IMR-90 (cell line): ENCODE data around the gene RB1.

Experiments
- BHLHE40 ChIP-seq: fragments of 150-350 bp; IDR thresholded peaks from 2 replicates; pipeline ENCODE4 v1.6.1; 2016; ENCODE audit warnings: mild to moderate bottlenecking, low read depth, low read length
- ELK1 ChIP-seq: fragments of 150-350 bp; IDR thresholded peaks from 2 replicates; pipeline ENCODE4 v1.6.1; 2016; ENCODE audit warnings: low read depth, mild to moderate bottlenecking, low read length, moderate library complexity, borderline replicate concordance
- RCOR1 ChIP-seq: IDR thresholded peaks from 2 replicates; pipeline ENCODE4 v1.6.1; 2012; ENCODE audit warnings: mild to moderate bottlenecking, low read length, improper control_type of control experiment; ENCODE audit not compliant: insufficient replicate concordance
- RFX5 ChIP-seq: IDR thresholded peaks from 2 replicates; pipeline ENCODE4 v1.8.0; 2012; ENCODE audit warnings: low read depth, mild to moderate bottlenecking, low read length, moderate library complexity
- SMC3 ChIP-seq: fragments of 150-350 bp; IDR thresholded peaks from 2 replicates; pipeline ENCODE4 v1.6.1; 2016; ENCODE audit warnings: low read depth, mild to moderate bottlenecking, antibody characterized with exemption, low read length, moderate library complexity
- TF ChIP-seq, protein P1 (sequence below): conservative IDR thresholded peaks from 2 replicates; pipeline ENCODE4 v1.5.1; 2012; ENCODE audit warnings: mild to moderate bottlenecking, low read depth, low read length, improper control_type of control experiment
- TF ChIP-seq, protein P2 (sequence below): fragments of 150-350 bp; IDR thresholded peaks from 2 replicates; pipeline ENCODE4 v1.6.1; 2017; ENCODE audit warnings: mild to moderate bottlenecking, antibody characterized with exemption, low read length, low read depth

DNA sequence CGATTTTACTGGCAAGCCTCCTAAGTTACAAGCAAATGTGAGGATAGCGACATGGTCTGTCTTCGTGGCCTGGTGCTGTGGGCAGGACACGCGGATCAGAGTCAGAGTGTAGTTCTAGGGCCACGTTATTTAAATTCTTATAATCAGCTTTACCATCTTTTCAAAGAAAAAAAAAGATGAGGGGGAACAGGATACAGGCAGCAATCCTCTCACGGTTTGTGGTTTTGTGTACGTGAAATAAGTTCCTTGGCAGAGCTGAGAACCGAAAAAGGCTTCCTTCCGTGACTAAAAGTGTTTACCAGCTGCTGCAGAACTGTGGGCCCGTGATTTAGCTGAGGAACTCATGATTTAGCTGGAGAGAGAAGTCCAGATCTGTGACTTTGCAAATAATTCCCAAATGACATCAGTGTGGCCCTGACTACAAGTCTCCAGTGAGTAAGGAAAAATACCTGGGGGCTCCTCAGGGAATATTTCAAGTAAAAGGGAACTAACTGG lies 202.1 kb downstream of the RB1 start:
- TF ChIP-seq BHLHE40 (no peak), RCOR1 (no peak), ELK1 (no peak), SMC3 (no peak), RFX5 (no peak)
- TF ChIP-seq, protein P1, sequence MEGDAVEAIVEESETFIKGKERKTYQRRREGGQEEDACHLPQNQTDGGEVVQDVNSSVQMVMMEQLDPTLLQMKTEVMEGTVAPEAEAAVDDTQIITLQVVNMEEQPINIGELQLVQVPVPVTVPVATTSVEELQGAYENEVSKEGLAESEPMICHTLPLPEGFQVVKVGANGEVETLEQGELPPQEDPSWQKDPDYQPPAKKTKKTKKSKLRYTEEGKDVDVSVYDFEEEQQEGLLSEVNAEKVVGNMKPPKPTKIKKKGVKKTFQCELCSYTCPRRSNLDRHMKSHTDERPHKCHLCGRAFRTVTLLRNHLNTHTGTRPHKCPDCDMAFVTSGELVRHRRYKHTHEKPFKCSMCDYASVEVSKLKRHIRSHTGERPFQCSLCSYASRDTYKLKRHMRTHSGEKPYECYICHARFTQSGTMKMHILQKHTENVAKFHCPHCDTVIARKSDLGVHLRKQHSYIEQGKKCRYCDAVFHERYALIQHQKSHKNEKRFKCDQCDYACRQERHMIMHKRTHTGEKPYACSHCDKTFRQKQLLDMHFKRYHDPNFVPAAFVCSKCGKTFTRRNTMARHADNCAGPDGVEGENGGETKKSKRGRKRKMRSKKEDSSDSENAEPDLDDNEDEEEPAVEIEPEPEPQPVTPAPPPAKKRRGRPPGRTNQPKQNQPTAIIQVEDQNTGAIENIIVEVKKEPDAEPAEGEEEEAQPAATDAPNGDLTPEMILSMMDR, result no peak
- TF ChIP-seq, protein P2, sequence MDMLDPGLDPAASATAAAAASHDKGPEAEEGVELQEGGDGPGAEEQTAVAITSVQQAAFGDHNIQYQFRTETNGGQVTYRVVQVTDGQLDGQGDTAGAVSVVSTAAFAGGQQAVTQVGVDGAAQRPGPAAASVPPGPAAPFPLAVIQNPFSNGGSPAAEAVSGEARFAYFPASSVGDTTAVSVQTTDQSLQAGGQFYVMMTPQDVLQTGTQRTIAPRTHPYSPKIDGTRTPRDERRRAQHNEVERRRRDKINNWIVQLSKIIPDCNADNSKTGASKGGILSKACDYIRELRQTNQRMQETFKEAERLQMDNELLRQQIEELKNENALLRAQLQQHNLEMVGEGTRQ, result no peak
